B cell (primary cell): ENCODE measurements around the gene EPB41. TPM values are rescaled to one million over a fixed set of nuclear protein-coding genes. Genes with fewer than 3 reads are reported as not detected.
A peak's percentile ranks its signal among the peaks of the same experiment; 100 is the strongest.

Source experiments
- ATAC-seq: fragments of 200-7000 bp; cut with Tn5 transposase; one replicate; pipeline ENCODE4 v1.10.0; 2021; ENCODE audit warnings: low read depth, mild to moderate bottlenecking, moderate number of reproducible peaks, moderate library complexity
- CTCF ChIA-PET: fragments of 350-600 bp; sonication (Branson Sonifier 250); formaldehyde crosslinking; loops from one replicate; lab custom pipeline; 2021; ENCODE audit warnings: antibody characterized with exemption, inconsistent platforms; lab: Charles Lee
- POLR2A ChIA-PET: fragments of 350-600 bp; sonication (Branson Sonifier 250); formaldehyde crosslinking; loops from one replicate; lab custom pipeline; 2021; ENCODE audit warnings: antibody characterized with exemption; lab: Charles Lee
- DNase-seq: peaks from one replicate; pipeline ENCODE4 v3.0.0; 2013
- H2AFZ ChIP-seq: 2 replicates; pipeline ENCODE4 v1.6.1; 2012; ENCODE audit warnings: mild to moderate bottlenecking, low read depth, low read length; ENCODE audit not compliant: insufficient read depth, poor library complexity, severe bottlenecking
- H3K27ac ChIP-seq, 2 donors: 1 replicate in 1 of 2; 2 replicates in 1 of 2; pipeline ENCODE4 v1.5.1; 2012 to 2013; ENCODE audit warnings: low read length in 2 of 2, mild to moderate bottlenecking in 2 of 2, moderate library complexity in 1 of 2
- H3K27me3 ChIP-seq, 4 experiments: fragments of 200-600 bp in 1 of 4; sonication (generic) in 1 of 4; replicated peaks in 1 of 4; 1 replicate in 2 of 4; 2 replicates in 2 of 4; pipeline versions ENCODE4 v1.6.1 to v1.7.0; 2013 to 2016; ENCODE audit warnings: low read length in 3 of 4, mild to moderate bottlenecking in 2 of 4, mixed read lengths in 1 of 4, moderate library complexity in 1 of 4; ENCODE audit not compliant: insufficient read depth in 4 of 4, control insufficient read depth in 3 of 4; ENCODE audit errors: control extremely low read depth in 1 of 4
- H3K36me3 ChIP-seq, 2 experiments: replicated peaks in 1 of 2; 1 replicate in 1 of 2; 2 replicates in 1 of 2; pipeline versions ENCODE4 v1.6.1 to v1.7.1; 2013; ENCODE audit warnings: low read length in 1 of 2; ENCODE audit not compliant: insufficient read depth in 2 of 2, control insufficient read depth in 1 of 2; ENCODE audit errors: control extremely low read depth in 1 of 2, extremely low read depth in 1 of 2
- H3K4me1 ChIP-seq, 2 donors: fragments of 200-600 bp in 1 of 2; sonication (generic) in 1 of 2; 1 replicate in 1 of 2; 2 replicates in 1 of 2; pipeline versions ENCODE4 v1.5.1 to v1.6.1; 2013 to 2017; ENCODE audit warnings: low read length in 2 of 2; ENCODE audit not compliant: control insufficient read depth in 2 of 2, insufficient read depth in 2 of 2
- H3K4me2 ChIP-seq: replicated peaks from 2 replicates; pipeline ENCODE3; 2012; ENCODE audit warnings: mild to moderate bottlenecking, low read depth, low read length; ENCODE audit not compliant: poor library complexity, severe bottlenecking
- H3K4me3 ChIP-seq, 5 experiments: fragments of 200-600 bp in 1 of 5; sonication (generic) in 1 of 5; 1 replicate in 3 of 5; 2 replicates in 2 of 5; pipeline versions ENCODE4 v1.5.1 to v1.7.0; 2011 to 2016; ENCODE audit warnings: low read length in 4 of 5, mild to moderate bottlenecking in 4 of 5, low read depth in 2 of 5, control low read depth in 1 of 5, moderate library complexity in 1 of 5; ENCODE audit not compliant: insufficient read depth in 1 of 5; ENCODE audit errors: control extremely low read depth in 1 of 5, extremely low read depth in 1 of 5
- H3K79me2 ChIP-seq: fragments of 200-600 bp; sonication (generic); one replicate; pipeline ENCODE4 v1.6.0; 2016; ENCODE audit warnings: low read length; ENCODE audit not compliant: control insufficient read depth, insufficient read depth
- H3K9ac ChIP-seq: fragments of 200-600 bp; sonication (generic); 2 replicates; pipeline ENCODE4 v1.6.1; 2017; ENCODE audit warnings: mild to moderate bottlenecking, low read length, moderate library complexity
- H3K9me3 ChIP-seq, 3 donors: one replicate each; pipeline versions ENCODE4 v1.6.1 to v1.7.1; 2013; ENCODE audit warnings: low read length in 2 of 3; ENCODE audit not compliant: control insufficient read depth in 2 of 3, insufficient read depth in 1 of 3; ENCODE audit errors: control extremely low read depth in 1 of 3
- H4K20me1 ChIP-seq: 2 replicates; pipeline ENCODE4 v1.6.0; 2012; ENCODE audit warnings: mild to moderate bottlenecking, low read length; ENCODE audit not compliant: insufficient read depth, control insufficient read depth, poor library complexity, severe bottlenecking
- H3K27ac Mint-ChIP-seq: one replicate; pipeline ENCODE4 v1.8.0; 2021; ENCODE audit warnings: mixed read lengths
- H3K27me3 Mint-ChIP-seq: one replicate; pipeline ENCODE4 v1.8.0; 2021; ENCODE audit warnings: mixed read lengths
- H3K4me1 Mint-ChIP-seq: one replicate; pipeline ENCODE4 v1.8.0; 2021; ENCODE audit warnings: mixed read lengths
- H3K4me3 Mint-ChIP-seq: one replicate; pipeline ENCODE4 v1.8.0; 2021; ENCODE audit warnings: mixed read lengths
- H3K9me3 Mint-ChIP-seq: one replicate; pipeline ENCODE4 v1.8.0; 2022; ENCODE audit warnings: mixed read lengths; ENCODE audit not compliant: insufficient read depth
- EZH2 ChIP-seq: IDR thresholded peaks from 2 replicates; pipeline ENCODE4 v1.6.1; 2012; ENCODE audit warnings: borderline replicate concordance, low read depth, mild to moderate bottlenecking, moderate library complexity, low read length; ENCODE audit not compliant: insufficient read depth, poor library complexity, severe bottlenecking
- WGBS: methylation state at CpG from one replicate; pipeline ENCODE4 v1.1.5; 2013; ENCODE audit warnings: missing lambda C conversion rate; ENCODE audit not compliant: insufficient coverage; 5-methylcytosine and 5-hydroxymethylcytosine counted together
- intact Hi-C: fragments of 100-400 bp; cut with micrococcal nuclease; formaldehyde crosslinking; loops from one replicate; pipeline ENCODE4 v1.10.0; 2022
- polyA plus RNA-seq: library from polyadenylated mRNA; depleted of rRNA; stranded (reverse); fragments of >200 nt; gene quantifications from 2 replicates; pipeline ENCODE4 v1.2.3, GENCODE V29; 2012
- total RNA-seq, 2 donors: library from RNA; stranded (reverse); fragments of 120-200 nt in 1 of 2; gene quantifications; 1 replicate in 1 of 2; 2 replicates in 1 of 2; pipeline versions ENCODE4 v1.2.3 to v1.2.4, GENCODE V29; 2013 to 2022
- TF ChIP-seq, protein P1 (sequence below): fragments of 200-600 bp; IDR thresholded peaks from one replicate; pipeline ENCODE4 v1.8.0; 2022; ENCODE audit warnings: antibody characterized with exemption, mild to moderate bottlenecking

The EPB41 gene
- total and polyA plus RNA-seq, 2 donors (not counting 1 experiment from before 2014, with no cell fraction given): 45.8 to 186 TPM

- intact Hi-C loops: loop anchor here (1.0 to 5.0 kb wide), 3 partner anchors 12 to 39 kb away; partner anchors contain the start of gene EPB41
- peaks cover 60% of the 10 kb centered on the region for H3K4me1 Mint-ChIP-seq
- POLR2A ChIA-PET: interaction anchor here (1.0 to 2.5 kb wide), 4 partner anchors 10 to 42 kb away, joined by 3 to 14 read pairs (median 6); partner anchors contain the start of gene EPB41
These were observed 12.4 kb downstream of the EPB41 start for GRCh38 chr1:28926629-28927265.

More at GRCh38 chr1:28926629-28927265, 12.4 kb downstream of the EPB41 start:
- Mint-ChIP-seq H3K4me3 (peak overlapping the region; percentile 75), H3K9me3 (no peaks in the 10 kb centered on the region), H3K27ac (peak overlapping the region; percentile 83), H3K27me3 (no peaks in the 10 kb centered on the region)
- H3K4me2 ChIP-seq: peak overlapping the region; percentile 73
- ATAC-seq (peak; percentile 84), DNase-seq (peak; percentile 87)
- no peak for TF ChIP-seq EZH2
- TF ChIP-seq, protein P1, sequence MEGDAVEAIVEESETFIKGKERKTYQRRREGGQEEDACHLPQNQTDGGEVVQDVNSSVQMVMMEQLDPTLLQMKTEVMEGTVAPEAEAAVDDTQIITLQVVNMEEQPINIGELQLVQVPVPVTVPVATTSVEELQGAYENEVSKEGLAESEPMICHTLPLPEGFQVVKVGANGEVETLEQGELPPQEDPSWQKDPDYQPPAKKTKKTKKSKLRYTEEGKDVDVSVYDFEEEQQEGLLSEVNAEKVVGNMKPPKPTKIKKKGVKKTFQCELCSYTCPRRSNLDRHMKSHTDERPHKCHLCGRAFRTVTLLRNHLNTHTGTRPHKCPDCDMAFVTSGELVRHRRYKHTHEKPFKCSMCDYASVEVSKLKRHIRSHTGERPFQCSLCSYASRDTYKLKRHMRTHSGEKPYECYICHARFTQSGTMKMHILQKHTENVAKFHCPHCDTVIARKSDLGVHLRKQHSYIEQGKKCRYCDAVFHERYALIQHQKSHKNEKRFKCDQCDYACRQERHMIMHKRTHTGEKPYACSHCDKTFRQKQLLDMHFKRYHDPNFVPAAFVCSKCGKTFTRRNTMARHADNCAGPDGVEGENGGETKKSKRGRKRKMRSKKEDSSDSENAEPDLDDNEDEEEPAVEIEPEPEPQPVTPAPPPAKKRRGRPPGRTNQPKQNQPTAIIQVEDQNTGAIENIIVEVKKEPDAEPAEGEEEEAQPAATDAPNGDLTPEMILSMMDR: no peak
- H3K4me3 ChIP-seq: peak overlapping the region in 4 of 5 experiments; percentile 19 to 60 (median 48)
- WGBS: no CpG with 5 or more reads among the region's 2 CpGs
- peaks cover 0 to 2% of the 10 kb centered on the region in 2 experiments for H3K36me3 ChIP-seq
- H3K27ac ChIP-seq: peak overlapping the region; percentile 83 to 94
- no peaks in the 10 kb centered on the region for H3K9me3 ChIP-seq
- peak overlapping the region; percentile 51 for H3K9ac ChIP-seq
- H3K27me3 ChIP-seq: no peaks in the 10 kb centered on the region
- H2AFZ ChIP-seq: peak overlapping the region; percentile 11
- H3K79me2 ChIP-seq: peaks cover 87% of the 10 kb centered on the region
- H4K20me1 ChIP-seq: no peaks in the 10 kb centered on the region
- CTCF ChIA-PET: interaction anchor here (0.5 to 2.5 kb wide), 7 partner anchors 9 to 108 kb away, joined by 3 to 8 read pairs (median 5); partner anchors contain the start of gene EPB41
- H3K4me1 ChIP-seq: peaks cover 62 to 70% of the 10 kb centered on the region in 2 donors
